ENCODE measurements around the gene RMDN2. TPM values are rescaled to one million over a fixed set of nuclear protein-coding genes. Genes with fewer than 3 reads are reported as not detected.
A peak's percentile ranks its signal among the peaks of the same experiment; 100 is the strongest.

Gene RMDN2
- total and polyA plus RNA-seq, 5 donors = 4.9 to 9.0 (median 8.1) TPM

DNA sequence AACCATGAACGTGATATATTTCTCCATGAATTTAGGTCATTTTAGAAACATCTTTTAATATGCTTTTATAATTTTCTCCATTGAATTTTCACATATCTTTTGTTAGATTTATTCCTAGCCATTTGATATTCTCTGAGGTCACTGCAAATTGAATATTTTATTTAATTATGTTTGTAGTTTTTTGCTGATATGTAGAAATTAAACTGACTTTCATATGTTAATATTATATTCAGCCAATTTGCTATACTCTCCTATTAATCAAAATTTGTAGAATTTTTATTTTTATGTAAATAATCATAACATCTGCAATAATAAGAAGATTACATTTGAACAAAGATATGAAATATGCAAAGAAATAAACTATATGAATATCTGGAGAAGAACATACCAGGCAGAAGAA is 46.9 kb downstream of the RMDN2 start:
- no peak for DNase-seq
- intact Hi-C loops (cut with DNase I) = no loop called here
- ATAC-seq = no peak
- Histone ChIP-seq H3K4me3 (ENCODE audit: low read length) (no peak overlapping the region), H3K4me1 (ENCODE audit: control insufficient read depth, insufficient read depth, low read length) (no peaks in the 10 kb centered on the region), H3K27me3 (ENCODE audit: control insufficient read depth, insufficient read depth) (no peaks in the 10 kb centered on the region), H3K27ac (ENCODE audit: low read length) (no peak overlapping the region), H3K9me3 (ENCODE audit: control insufficient read depth, low read length) (no peaks in the 10 kb centered on the region)
- 94% methylated on average over 1 of the region's 1 CpG for WGBS

DNA sequence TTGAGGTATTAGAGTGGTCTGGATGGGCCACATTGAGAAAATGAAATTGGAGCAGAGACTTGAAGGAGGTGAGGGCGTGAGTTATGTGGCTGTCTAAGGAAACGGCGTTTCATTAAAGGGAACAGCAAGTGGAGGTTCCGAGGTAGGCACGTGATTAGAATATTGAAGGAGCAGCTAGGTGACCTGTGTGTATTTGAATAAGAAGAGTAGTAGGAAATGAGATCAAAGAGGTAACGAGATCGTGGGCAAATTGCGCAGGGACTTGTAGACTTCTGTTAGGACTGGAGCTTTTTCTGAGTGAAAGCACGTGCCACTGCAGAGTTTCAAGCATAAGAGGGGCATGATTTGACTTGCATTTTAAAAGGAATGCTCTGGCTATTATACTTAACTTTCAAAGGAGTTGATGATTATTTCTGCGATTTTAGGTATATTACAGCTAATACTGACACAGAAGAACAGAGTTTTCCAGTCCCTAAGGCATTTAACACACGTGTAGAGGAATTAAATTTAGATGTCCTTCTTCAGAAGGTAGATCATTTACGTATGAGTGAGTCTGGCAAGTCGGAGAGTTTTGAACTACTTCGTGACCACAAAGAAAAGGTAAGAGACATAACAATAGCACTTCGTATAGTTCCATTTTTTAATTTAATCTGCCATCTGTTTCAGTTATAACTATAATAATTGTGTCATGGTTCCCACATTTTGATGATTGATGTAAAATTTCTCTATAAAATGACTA is 48.7 kb downstream of the RMDN2 start:
- 93% methylated on average over 15 of the region's 15 CpGs for WGBS
- Histone ChIP-seq H3K4me3 (ENCODE audit: low read length) (no peak overlapping the region), H3K9me3 (ENCODE audit: control insufficient read depth, low read length) (no peaks in the 10 kb centered on the region), H3K27ac (ENCODE audit: low read length) (no peak overlapping the region), H3K4me1 (ENCODE audit: control insufficient read depth, insufficient read depth, low read length) (no peaks in the 10 kb centered on the region), H3K27me3 (ENCODE audit: control insufficient read depth, insufficient read depth) (no peaks in the 10 kb centered on the region)
- DNase-seq = no peak
- intact Hi-C loops (cut with DNase I) = no loop called here
- no peak for ATAC-seq

DNA sequence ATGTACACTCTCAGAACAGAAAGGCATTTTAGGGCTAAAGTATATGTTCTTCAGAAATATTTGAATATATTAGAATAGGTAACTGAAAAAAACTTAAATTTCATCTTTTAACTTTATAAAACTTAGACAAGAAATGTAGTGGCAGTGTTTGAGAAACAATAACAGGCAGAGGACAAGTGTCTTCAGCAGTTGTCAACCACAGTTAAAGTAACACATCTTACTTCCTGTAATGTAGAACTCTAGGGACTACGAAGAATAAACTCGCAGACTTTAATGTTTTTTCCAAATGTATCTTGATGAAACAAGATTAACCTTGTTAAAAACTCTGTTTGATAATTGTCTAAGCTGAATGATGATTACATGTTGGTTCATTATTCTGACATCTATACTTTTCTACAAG is 50.7 kb downstream of the RMDN2 start:
- Histone ChIP-seq H3K27ac (ENCODE audit: low read length) (no peak overlapping the region), H3K4me3 (ENCODE audit: low read length) (no peak overlapping the region), H3K9me3 (ENCODE audit: control insufficient read depth, low read length) (no peaks in the 10 kb centered on the region), H3K27me3 (ENCODE audit: control insufficient read depth, insufficient read depth) (no peaks in the 10 kb centered on the region), H3K4me1 (ENCODE audit: control insufficient read depth, insufficient read depth, low read length) (no peaks in the 10 kb centered on the region)
- no peak for ATAC-seq
- intact Hi-C loops (cut with DNase I) = no loop called here
- no peak for DNase-seq
- 72% methylated on average over 2 of the region's 2 CpGs for WGBS

DNA sequence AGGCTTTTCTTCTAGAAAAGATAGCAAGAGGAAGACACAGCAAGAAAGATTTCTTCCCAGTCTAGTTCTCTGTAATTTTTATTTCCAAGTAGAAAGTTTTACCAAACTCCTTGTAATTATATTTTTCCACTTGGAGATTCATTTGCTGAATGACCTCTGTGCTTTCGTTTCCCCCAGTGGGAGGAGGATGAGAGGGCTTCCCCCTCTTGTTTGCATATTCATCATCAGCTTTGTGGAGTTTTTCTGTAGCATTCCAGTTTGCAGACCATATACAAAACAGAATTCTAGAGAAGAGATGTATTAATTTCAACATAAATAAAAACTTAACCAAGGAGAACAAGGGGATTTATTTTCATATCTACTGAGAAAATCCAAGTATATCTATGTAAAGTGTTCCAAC is 51.3 kb downstream of the RMDN2 start:
- intact Hi-C loops (cut with DNase I) = no loop called here
- ATAC-seq = no peak
- no peaks in the 10 kb centered on the region for H3K9me3 ChIP-seq (ENCODE audit: control insufficient read depth, low read length)

DNA sequence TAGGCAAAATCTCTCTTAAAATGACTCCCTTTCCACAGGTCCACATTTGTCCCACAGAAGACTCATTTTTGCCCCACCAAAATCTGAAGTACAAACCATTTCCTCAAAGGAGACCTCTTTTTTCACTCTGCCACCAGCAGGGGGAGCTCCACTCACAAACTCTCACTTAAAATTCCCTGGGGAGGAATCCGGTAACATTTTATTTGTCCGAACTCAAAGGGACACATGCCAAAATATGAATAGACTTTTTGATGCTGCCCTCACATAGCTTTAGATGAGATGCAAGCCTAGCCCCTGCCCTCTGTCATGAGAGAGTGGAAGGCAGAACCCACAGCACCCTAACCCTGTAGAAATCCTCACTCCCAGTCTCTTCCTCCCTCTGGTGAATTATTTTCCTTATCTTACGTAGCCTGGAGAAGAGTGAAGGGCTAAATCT is 57.1 kb downstream of the RMDN2 start:
- 2% methylated on average over 3 of the region's 3 CpGs for WGBS
- Histone ChIP-seq H3K9me3 (ENCODE audit: control insufficient read depth, low read length) (no peaks in the 10 kb centered on the region), H3K27me3 (ENCODE audit: control insufficient read depth, insufficient read depth) (no peaks in the 10 kb centered on the region), H3K27ac (ENCODE audit: low read length) (no peak overlapping the region), H3K4me3 (ENCODE audit: low read length) (peak overlapping the region; percentile 26), H3K4me1 (ENCODE audit: control insufficient read depth, insufficient read depth, low read length) (no peaks in the 10 kb centered on the region)
- DNase-seq (peak; percentile 64 to 84 (median 74)), ATAC-seq (peak in 1 of 2 donors; percentile 62)
- intact Hi-C loops (cut with DNase I) = loop anchor here (5.0 to 10.0 kb wide), 5 partner anchors 133 to 295 kb away; no protein-coding TSS in a partner anchor

More for the DNA sequence above, 51.3 kb downstream of the RMDN2 start:
- no peak overlapping the region for H3K4me3 ChIP-seq (ENCODE audit: low read length)
- H3K27ac ChIP-seq (ENCODE audit: low read length) = no peak overlapping the region
- no peaks in the 10 kb centered on the region for H3K4me1 ChIP-seq (ENCODE audit: control insufficient read depth, insufficient read depth, low read length)
- no peak for DNase-seq
- 76% methylated on average over 1 of the region's 1 CpG for WGBS
- no peaks in the 10 kb centered on the region for H3K27me3 ChIP-seq (ENCODE audit: control insufficient read depth, insufficient read depth)

DNA sequence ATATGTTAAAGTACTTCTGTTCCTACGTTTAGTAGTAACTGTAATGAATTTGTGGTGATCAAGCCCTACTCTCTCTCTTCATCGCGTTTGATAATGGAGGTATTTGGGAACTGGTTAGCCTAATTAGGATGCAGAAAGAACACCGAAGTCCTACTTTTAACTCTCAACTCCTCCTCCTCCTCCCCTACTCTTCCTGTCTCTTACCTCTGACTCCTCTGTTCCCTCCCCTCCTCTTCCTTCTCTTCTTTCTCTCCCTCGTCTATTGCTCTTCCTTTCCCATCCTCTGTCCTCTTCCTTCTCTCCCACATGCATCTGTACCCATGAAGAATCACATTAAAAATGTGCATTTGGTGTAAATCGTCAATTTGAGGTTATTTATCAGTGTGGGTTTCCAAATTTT is 57.8 kb downstream of the RMDN2 start:
- 56% methylated on average over 6 of the region's 6 CpGs for WGBS

DNA sequence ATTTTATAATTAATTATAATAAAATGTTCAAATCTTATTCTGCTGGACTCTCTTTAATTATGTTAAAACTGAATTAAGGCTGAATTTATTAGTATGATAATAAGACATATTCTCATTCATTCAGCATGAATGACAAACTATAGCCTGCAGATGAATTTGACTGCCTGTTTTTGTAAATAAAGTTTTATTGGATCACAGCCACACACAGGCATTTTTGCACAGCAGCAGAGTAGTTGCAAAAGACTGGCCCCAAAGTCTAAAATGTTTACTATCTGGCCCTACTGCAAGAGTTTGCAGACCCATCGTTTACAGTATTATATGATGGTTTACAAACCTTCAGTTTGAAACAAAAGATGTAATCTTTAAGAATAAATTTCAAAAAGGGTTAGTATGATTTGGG is 58.6 kb downstream of the RMDN2 start:
- Histone ChIP-seq H3K4me1 (ENCODE audit: control insufficient read depth, insufficient read depth, low read length) (no peaks in the 10 kb centered on the region), H3K27me3 (ENCODE audit: control insufficient read depth, insufficient read depth) (no peaks in the 10 kb centered on the region), H3K27ac (ENCODE audit: low read length) (no peak overlapping the region), H3K9me3 (ENCODE audit: control insufficient read depth, low read length) (no peaks in the 10 kb centered on the region), H3K4me3 (ENCODE audit: low read length) (no peak overlapping the region)
- 90% methylated on average over 1 of the region's 1 CpG for WGBS
- no peak for DNase-seq
- intact Hi-C loops (cut with DNase I) = loop anchor here (2.0 to 10.0 kb wide), 6 partner anchors 131 to 294 kb away; no protein-coding TSS in a partner anchor
- ATAC-seq = no peak

More for the DNA sequence above, 57.8 kb downstream of the RMDN2 start:
- Histone ChIP-seq H3K27ac (ENCODE audit: low read length) (no peak overlapping the region), H3K4me1 (ENCODE audit: control insufficient read depth, insufficient read depth, low read length) (no peaks in the 10 kb centered on the region), H3K27me3 (ENCODE audit: control insufficient read depth, insufficient read depth) (no peaks in the 10 kb centered on the region), H3K9me3 (ENCODE audit: control insufficient read depth, low read length) (no peaks in the 10 kb centered on the region), H3K4me3 (ENCODE audit: low read length) (no peak overlapping the region)
- ATAC-seq (no peak), DNase-seq (no peak)
- intact Hi-C loops (cut with DNase I) = loop anchor here (5.0 to 10.0 kb wide), 5 partner anchors 132 to 294 kb away; no protein-coding TSS in a partner anchor

DNA sequence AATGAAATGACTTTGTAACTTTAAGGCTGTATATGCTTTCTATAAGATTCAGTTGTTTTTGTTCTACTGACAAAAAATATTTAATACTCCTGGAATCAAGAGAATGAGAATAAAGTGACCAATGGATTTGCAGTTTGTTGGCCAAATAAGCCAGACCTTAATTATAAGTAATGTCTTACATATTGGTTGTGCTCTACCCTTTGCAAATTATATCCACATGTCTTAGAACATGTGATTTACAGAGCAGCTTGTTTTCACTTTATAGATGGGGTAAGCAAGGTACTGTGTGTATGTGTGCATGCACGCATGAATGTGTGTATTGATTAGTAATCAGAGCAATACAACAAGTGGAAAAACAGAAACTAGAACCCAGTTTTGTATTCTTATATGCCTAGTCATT is 59.1 kb downstream of the RMDN2 start:
- H3K27ac ChIP-seq (ENCODE audit: low read length) = no peak overlapping the region
- intact Hi-C loops (cut with DNase I) = loop anchor here (2.0 to 10.0 kb wide), 6 partner anchors 131 to 293 kb away; no protein-coding TSS in a partner anchor
- H3K9me3 ChIP-seq (ENCODE audit: control insufficient read depth, low read length) = no peaks in the 10 kb centered on the region
- ATAC-seq (no peak), DNase-seq (no peak)
- no peak overlapping the region for H3K4me3 ChIP-seq (ENCODE audit: low read length)
- WGBS = 94% methylated on average over 1 of the region's 1 CpG
- no peaks in the 10 kb centered on the region for H3K4me1 ChIP-seq (ENCODE audit: control insufficient read depth, insufficient read depth, low read length)
- no peaks in the 10 kb centered on the region for H3K27me3 ChIP-seq (ENCODE audit: control insufficient read depth, insufficient read depth)

DNA sequence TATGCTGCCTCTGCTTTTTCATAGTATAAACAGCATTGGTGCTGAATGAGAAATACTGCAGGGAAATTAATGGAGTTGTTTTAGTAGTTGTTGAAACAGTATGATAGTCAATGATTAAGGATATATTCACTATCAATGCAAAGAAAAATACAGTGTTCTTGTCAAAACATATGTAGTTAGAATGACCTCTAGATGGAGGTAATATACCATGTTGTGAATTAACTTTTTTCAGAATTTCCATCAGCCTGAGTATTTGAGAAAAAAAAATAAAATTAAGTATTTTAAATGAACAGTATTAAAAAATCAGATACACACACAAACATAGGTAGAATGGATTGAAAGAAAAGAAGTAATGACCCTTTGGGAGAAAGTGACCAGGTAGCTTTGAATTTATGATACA is 59.5 kb downstream of the RMDN2 start:
- no peak for DNase-seq
- Histone ChIP-seq H3K27me3 (ENCODE audit: control insufficient read depth, insufficient read depth) (no peaks in the 10 kb centered on the region), H3K27ac (ENCODE audit: low read length) (no peak overlapping the region), H3K4me1 (ENCODE audit: control insufficient read depth, insufficient read depth, low read length) (no peaks in the 10 kb centered on the region), H3K9me3 (ENCODE audit: control insufficient read depth, low read length) (no peaks in the 10 kb centered on the region), H3K4me3 (ENCODE audit: low read length) (no peak overlapping the region)
- ATAC-seq = no peak
- intact Hi-C loops (cut with DNase I) = loop anchor here (2.0 to 10.0 kb wide), 6 partner anchors 130 to 293 kb away; no protein-coding TSS in a partner anchor

DNA sequence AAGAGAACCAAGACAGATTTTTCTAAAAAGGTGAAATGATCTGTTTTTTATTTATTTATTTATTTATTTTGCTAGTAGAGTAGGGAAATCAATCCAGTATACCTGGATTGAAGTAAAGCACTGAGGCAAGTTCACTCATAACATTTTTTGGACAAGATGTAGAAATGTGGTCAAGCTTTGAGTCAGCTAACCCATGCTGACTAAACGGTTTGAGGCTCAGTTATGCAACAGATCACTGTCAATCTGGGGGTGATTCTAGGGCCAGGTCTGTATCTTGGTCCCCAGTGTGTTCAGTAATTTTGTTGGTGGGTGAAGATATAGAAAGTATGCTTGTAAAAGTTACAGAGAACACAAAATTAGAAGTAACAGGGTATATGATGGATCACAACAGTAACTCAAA is 60.2 kb downstream of the RMDN2 start:
- intact Hi-C loops (cut with DNase I) = loop anchor here in 3 of 4 donors (2.0 to 10.0 kb wide), 3 partner anchors 129 to 289 kb away; no protein-coding TSS in a partner anchor
- Histone ChIP-seq H3K4me3 (ENCODE audit: low read length) (no peak overlapping the region), H3K27me3 (ENCODE audit: control insufficient read depth, insufficient read depth) (no peaks in the 10 kb centered on the region), H3K27ac (ENCODE audit: low read length) (no peak overlapping the region), H3K4me1 (ENCODE audit: control insufficient read depth, insufficient read depth, low read length) (no peaks in the 10 kb centered on the region), H3K9me3 (ENCODE audit: control insufficient read depth, low read length) (no peaks in the 10 kb centered on the region)
- ATAC-seq (no peak), DNase-seq (no peak)
- 48% methylated on average over 1 of the region's 1 CpG for WGBS

DNA sequence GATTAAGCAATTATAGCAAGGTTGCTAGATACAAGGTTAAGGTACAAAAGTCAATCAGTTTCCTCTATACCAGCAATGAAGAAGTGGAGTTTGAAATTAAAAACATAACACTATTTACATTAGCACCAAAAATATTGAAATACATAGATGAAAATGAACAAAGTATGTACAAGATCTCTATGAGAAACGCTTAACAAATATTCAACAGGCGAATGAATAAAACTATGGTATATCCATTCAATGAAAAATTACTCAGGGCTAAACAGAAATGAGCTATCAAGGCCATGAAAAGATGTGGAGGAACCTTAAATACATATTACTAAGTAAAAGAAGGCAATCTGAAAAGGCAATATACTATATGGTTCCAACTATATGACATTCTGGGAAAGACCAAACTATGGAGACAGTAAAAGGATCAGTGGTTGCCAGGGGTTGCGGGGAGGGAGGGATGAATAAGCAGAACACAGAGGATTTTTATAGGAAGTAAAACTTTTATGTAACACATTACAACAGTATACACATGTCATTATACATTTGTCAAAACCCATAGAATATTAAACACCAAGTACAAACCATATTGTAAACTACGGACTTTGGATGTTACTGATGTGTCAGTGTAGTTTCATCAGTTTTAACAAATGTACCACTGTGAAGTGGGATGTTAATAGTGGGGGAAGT is 62.1 kb downstream of the RMDN2 start:
- WGBS = 96% methylated on average over 4 of the region's 4 CpGs
- no peak for ATAC-seq
- intact Hi-C loops (cut with DNase I) = loop anchor here in 2 of 4 donors (10.0 kb wide), 2 partner anchors 128 to 288 kb away; no protein-coding TSS in a partner anchor
- Histone ChIP-seq H3K4me3 (ENCODE audit: low read length) (no peak overlapping the region), H3K27me3 (ENCODE audit: control insufficient read depth, insufficient read depth) (no peaks in the 10 kb centered on the region), H3K9me3 (ENCODE audit: control insufficient read depth, low read length) (no peaks in the 10 kb centered on the region), H3K27ac (ENCODE audit: low read length) (no peak overlapping the region), H3K4me1 (ENCODE audit: control insufficient read depth, insufficient read depth, low read length) (no peaks in the 10 kb centered on the region)
- no peak for DNase-seq
